Measurements from ENCODE around the gene COL6A2. TPM values are rescaled to one million over a fixed set of nuclear protein-coding genes. Genes with fewer than 3 reads are reported as not detected.
"Not testable (repeated sequence)": the region's sequence is repeated elsewhere in the genome, so short reads cannot be mapped to it uniquely, and the experiment has no call there.

Gene COL6A2
- total RNA-seq, 1 experiment from 2014 or later: 15.0 TPM

GRCh38 chr21:46100906-46101305 is 3.0 kb downstream of the COL6A2 start:
- Histone ChIP-seq H3K4me3 (ENCODE audit: low read depth, low read length, poor library complexity, severe bottlenecking) (no peak overlapping the region), H3K36me3 (ENCODE audit: insufficient read depth, low read length, poor library complexity, severe bottlenecking) (no peaks in the 10 kb centered on the region), H3K27ac (ENCODE audit: low read depth, low read length, poor library complexity, severe bottlenecking) (no peak overlapping the region), H3K4me1 (ENCODE audit: insufficient read depth, low read length, poor library complexity, severe bottlenecking) (no peaks in the 10 kb centered on the region), H3K9me3 (ENCODE audit: low read depth, low read length, poor library complexity, severe bottlenecking) (peaks cover 12% of the 10 kb centered on the region), H3K27me3 (replicated peaks; ENCODE audit: insufficient read depth, low read depth, low read length, poor library complexity) (peaks cover 2% of the 10 kb centered on the region)
- TF ChIP-seq CTCF (conservative IDR thresholded peaks at IDR 0.05; ENCODE audit: low read depth, low read length) (no peak), EZH2 (IDR thresholded peaks at IDR 0.05; ENCODE audit: borderline replicate concordance, low read depth, low read length, poor library complexity, severe bottlenecking) (no peak)
- no TSS peak for BruUV-seq (replicated peaks)
- no peak for DNase-seq (ENCODE audit: low spot score)
- intact Hi-C loops (cut with micrococcal nuclease; ENCODE audit: unreplicated experiment): no loop called here
- ChIA-PET CTCF (no interaction called here), POLR2A (ENCODE audit: low non-redundant PET) (no interaction called here)

DNA sequence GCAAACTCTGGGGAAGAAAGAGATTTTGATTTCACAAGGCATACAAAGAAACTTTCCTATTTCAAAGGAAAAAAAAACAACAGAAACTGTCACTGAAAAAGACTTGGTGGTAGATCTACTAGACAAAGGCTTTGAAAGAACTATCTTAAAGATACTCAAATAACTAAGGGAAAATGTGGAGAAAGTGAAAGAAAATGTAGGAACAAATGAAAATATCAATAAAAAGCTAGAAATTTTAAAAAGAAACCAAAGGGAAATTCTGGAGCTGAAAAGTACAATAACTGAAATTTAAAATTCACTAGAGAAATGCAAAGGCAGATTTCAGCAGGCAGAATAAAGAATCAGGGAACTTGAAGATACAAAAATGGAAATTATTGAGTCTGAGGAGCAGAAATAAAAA is 6.2 kb downstream of the COL6A2 start:
- H3K27me3 ChIP-seq (replicated peaks; ENCODE audit: insufficient read depth, low read depth, low read length, poor library complexity): peaks cover 2% of the 10 kb centered on the region
- POLR2A ChIA-PET (ENCODE audit: low non-redundant PET): no interaction called here
- no peaks in the 10 kb centered on the region for H3K4me1 ChIP-seq (ENCODE audit: insufficient read depth, low read length, poor library complexity, severe bottlenecking)
- no peaks in the 10 kb centered on the region for H3K36me3 ChIP-seq (ENCODE audit: insufficient read depth, low read length, poor library complexity, severe bottlenecking)
- no peak overlapping the region for H3K4me3 ChIP-seq (ENCODE audit: low read depth, low read length, poor library complexity, severe bottlenecking)
- TF ChIP-seq CTCF (conservative IDR thresholded peaks at IDR 0.05; ENCODE audit: low read depth, low read length) (no peak), EZH2 (IDR thresholded peaks at IDR 0.05; ENCODE audit: borderline replicate concordance, low read depth, low read length, poor library complexity, severe bottlenecking) (no peak)
- H3K9me3 ChIP-seq (ENCODE audit: low read depth, low read length, poor library complexity, severe bottlenecking): peaks cover 27% of the 10 kb centered on the region
- intact Hi-C loops (cut with micrococcal nuclease; ENCODE audit: unreplicated experiment): no loop called here
- DNase-seq (ENCODE audit: low spot score): no peak
- CTCF ChIA-PET: no interaction called here
- no TSS peak for BruUV-seq (replicated peaks)
- no peak overlapping the region for H3K27ac ChIP-seq (ENCODE audit: low read depth, low read length, poor library complexity, severe bottlenecking)

- H3K36me3 ChIP-seq (ENCODE audit: insufficient read depth, low read length, poor library complexity, severe bottlenecking); DNase-seq (ENCODE audit: low spot score); POLR2A ChIA-PET (ENCODE audit: low non-redundant PET); intact Hi-C loops (cut with micrococcal nuclease; ENCODE audit: unreplicated experiment); BruUV-seq (replicated peaks); H3K27me3 ChIP-seq (replicated peaks; ENCODE audit: insufficient read depth, low read depth, low read length, poor library complexity); CTCF ChIA-PET; H3K4me3 ChIP-seq (ENCODE audit: low read depth, low read length, poor library complexity, severe bottlenecking); H3K27ac ChIP-seq (ENCODE audit: low read depth, low read length, poor library complexity, severe bottlenecking); H3K4me1 ChIP-seq (ENCODE audit: insufficient read depth, low read length, poor library complexity, severe bottlenecking): not testable (repeated sequence)
- H3K9me3 ChIP-seq (ENCODE audit: low read depth, low read length, poor library complexity, severe bottlenecking): peaks cover 22% of the 10 kb centered on the region
Observed at GRCh38 chr21:46107376-46107775, 9.5 kb downstream of the COL6A2 start.

DNA sequence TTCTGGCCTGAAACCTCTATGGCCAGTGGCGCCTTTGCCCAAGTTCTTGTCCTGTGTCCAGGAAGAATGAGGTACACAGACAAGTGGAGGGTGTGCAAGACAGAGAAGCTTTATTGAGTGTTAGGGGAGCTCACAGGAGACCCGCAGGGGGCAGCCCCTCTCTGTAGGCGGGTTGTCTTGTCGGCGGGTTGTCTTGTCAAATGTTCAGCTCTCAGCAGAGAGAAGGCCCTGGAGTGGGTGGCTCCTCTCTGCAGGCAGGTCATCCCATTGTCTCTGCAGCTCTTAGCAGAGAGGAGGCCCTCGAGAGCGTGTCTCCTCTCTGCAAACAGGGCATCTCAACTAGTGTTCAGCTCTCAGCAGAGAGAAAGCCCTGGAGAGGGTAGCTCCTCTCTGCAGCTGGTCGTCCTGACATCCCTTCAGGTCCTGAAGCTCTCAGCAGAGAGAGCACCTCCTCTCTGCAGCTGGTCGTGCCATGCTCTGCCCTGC is 11.0 kb downstream of the COL6A2 start:
- intact Hi-C loops (cut with micrococcal nuclease; ENCODE audit: unreplicated experiment): no loop called here
- Histone ChIP-seq H3K27ac (ENCODE audit: low read depth, low read length, poor library complexity, severe bottlenecking) (no peak overlapping the region), H3K9me3 (ENCODE audit: low read depth, low read length, poor library complexity, severe bottlenecking) (peaks cover 15% of the 10 kb centered on the region), H3K36me3 (ENCODE audit: insufficient read depth, low read length, poor library complexity, severe bottlenecking) (no peaks in the 10 kb centered on the region), H3K27me3 (replicated peaks; ENCODE audit: insufficient read depth, low read depth, low read length, poor library complexity) (no peaks in the 10 kb centered on the region), H3K4me3 (ENCODE audit: low read depth, low read length, poor library complexity, severe bottlenecking) (no peak overlapping the region), H3K4me1 (ENCODE audit: insufficient read depth, low read length, poor library complexity, severe bottlenecking) (no peaks in the 10 kb centered on the region)
- no peak for TF ChIP-seq EZH2 (IDR thresholded peaks at IDR 0.05; ENCODE audit: borderline replicate concordance, low read depth, low read length, poor library complexity, severe bottlenecking)
- TF ChIP-seq CTCF (conservative IDR thresholded peaks at IDR 0.05; ENCODE audit: low read depth, low read length): no peak
- DNase-seq (ENCODE audit: low spot score): no peak
- BruUV-seq (replicated peaks): no TSS peak
- ChIA-PET POLR2A (ENCODE audit: low non-redundant PET) (no interaction called here), CTCF (interaction anchor here (0.5 kb wide), 1 partner anchor 135 kb away, joined by 13 read pairs; no protein-coding TSS in a partner anchor)
